ENCODE results near the gene RASAL1. TPM values are rescaled to one million over a fixed set of nuclear protein-coding genes. Genes with fewer than 3 reads are reported as not detected.

Gene RASAL1, protein sequence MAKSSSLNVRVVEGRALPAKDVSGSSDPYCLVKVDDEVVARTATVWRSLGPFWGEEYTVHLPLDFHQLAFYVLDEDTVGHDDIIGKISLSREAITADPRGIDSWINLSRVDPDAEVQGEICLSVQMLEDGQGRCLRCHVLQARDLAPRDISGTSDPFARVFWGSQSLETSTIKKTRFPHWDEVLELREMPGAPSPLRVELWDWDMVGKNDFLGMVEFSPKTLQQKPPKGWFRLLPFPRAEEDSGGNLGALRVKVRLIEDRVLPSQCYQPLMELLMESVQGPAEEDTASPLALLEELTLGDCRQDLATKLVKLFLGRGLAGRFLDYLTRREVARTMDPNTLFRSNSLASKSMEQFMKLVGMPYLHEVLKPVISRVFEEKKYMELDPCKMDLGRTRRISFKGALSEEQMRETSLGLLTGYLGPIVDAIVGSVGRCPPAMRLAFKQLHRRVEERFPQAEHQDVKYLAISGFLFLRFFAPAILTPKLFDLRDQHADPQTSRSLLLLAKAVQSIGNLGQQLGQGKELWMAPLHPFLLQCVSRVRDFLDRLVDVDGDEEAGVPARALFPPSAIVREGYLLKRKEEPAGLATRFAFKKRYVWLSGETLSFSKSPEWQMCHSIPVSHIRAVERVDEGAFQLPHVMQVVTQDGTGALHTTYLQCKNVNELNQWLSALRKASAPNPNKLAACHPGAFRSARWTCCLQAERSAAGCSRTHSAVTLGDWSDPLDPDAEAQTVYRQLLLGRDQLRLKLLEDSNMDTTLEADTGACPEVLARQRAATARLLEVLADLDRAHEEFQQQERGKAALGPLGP
- polyA plus RNA-seq (ENCODE audit: insufficient read length): 0.08 TPM

DNA sequence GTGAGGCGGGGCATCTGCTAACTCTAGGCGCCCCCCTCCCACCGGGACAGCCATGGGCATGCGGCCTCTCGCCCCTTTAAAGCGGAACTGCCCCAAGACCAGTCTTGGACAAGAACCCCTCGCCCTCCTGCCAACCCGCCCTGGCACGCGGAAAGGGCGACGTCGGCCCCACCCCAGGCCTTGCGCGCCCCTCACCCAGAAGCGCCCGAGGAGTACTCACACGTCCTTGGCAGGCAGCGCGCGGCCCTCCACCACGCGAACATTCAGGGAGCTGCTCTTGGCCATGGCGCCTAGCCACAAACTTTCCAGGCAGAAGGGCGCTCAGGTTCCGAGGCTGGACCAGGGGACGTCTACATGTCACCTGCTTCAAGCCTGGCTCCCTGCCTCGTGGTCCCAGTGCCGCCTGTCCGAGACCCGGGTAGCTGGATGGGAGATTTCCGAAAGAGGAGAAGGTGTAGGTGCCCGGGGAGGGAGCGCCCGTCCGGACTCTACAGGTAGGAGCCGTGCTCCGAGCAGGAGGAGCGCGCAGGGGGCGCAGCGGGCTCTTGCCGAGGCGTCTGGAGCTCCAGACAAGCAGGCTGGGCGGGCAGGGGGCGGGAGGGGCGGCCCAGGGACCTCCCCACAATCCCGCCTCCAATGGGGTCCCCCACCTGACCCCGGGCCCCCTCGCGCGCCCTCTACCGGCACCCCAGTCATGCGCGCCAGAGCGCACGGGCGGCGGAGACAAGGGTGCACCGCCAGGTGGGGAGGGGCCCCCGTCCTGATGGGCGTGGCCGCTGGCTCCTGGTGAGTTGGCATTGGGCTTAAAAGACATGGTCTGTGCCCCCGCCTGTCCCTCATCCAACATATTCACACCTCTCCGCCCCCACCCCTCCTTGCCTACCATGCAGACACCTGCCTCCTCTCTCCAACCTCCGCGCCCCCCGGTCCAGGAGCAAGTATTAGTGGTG, at the start of gene RASAL1:
RASAL1 (minus strand) TSS at position 584 of the 950 bp plus-strand sequence; CDS start at position 285, 299 bp downstream.
- no peak for DNase-seq

DNA sequence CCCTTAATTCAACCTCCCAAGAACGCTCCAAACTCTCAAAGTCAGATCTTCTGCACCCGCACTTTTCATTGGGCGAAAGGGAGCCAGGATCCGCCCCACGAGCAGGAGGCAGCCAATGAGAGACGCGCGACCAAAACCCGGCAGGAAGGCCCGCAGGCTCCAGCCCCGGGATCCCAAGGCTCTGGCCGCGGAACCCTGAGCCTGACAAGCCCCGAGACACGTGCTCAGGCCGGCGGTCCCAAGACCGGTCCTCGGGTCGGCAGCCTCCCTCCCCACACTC, 49.3 kb upstream of the RASAL1 start:
- peak; percentile 92 for DNase-seq

DNA sequence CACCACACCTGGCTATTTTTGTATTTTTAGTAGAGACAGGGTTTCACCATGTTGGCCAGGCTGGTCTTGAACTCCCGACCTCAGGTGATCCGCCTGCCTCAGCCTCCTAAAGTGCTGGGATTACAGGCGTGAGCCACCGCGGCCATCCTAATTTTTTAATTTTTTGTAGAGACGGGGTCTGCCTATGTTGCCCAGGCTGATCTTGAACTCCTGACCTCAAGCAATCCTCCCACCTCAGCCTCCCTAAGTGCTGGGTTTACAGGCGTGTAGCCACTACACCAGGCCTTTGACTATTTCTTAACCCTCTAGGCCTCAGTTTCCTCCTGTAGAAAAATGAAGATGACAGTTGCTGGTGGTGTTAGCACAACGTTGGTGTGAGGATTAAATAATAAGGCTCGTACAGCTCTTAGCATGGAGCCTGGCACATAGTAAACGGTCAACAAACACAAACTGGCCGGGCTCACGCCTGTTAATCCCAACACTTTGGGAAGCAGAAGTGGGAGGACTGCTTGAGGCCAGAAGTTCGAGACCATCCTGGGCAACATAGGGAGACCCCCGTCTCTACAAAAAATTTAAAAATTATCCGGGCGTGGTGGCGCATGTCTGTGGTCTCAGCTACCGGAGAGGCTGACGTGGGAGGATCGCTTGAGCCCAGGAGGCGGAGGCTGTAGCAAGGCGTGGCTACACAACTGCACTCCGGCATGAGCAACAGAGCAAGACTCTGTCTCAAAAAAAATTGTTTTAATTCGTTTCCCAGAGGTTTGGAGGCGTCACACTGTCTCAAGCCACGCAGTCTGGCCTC, 48.7 kb upstream of the RASAL1 start:
- DNase-seq: no peak

DNA sequence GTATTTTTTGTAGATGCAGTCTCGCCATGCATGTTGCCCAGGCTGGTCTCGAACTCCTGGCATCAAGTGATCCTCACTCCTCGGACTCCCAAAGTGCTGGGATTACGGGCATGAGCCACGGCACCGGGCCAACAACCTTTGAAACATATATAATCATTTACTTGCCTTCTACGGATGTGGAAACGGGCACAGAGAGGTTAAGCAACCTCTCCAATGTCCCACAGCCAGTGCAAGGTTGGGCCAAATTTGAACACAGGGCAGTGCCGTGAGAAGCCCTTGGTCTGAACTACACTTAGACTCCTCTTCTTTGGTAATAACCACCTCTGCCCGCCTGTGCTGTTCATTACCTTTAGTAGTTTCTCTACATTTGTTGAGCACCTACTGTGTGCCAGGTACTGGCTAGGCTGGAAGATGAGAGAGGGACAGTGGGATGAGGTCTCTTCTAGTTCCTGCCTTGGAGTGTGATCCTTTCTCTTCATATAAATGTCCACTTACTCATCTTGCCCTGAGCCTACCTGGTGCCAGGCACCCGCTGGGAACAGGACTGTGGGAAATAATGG, 47.5 kb upstream of the RASAL1 start:
- no peak for DNase-seq

DNA sequence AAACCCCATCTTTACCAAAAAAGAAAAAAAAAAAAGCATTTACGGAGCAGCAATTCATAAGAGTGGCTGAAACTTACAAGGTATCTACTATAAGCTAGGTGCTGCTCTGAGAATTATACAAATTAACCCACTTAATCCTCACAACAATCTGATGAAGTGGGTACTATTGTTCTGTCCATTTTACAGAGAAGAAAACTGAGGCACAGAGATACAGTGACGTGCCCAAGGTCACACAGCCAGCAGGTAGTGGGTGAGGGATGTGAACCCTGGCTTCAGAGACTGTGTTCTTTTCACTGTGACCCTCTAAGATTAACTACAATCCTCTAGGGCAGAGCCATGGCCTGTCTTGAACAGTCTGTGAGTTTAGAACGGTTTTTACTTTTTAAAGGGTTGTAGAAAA, 46.4 kb upstream of the RASAL1 start:
- no peak for DNase-seq

DNA sequence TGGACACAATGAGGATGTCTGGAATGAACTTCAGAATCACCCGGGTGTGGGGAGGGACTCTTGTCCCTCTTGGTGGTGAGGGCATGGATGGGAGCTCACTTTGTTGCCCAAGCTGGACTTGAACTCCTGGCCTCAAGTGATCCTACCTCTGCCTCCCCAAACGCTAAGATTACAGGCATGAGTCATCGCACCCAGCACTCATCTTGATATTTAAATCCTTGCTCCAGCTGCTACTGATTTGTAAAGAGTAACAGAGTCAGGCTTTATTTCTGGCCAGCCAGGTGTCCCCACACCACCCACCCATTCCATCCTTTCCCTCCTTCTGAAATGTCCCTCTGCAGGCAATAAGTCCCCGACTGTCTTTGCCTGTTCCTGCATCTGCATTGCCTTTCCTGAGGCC, 44.8 kb upstream of the RASAL1 start:
- no peak for DNase-seq

DNA sequence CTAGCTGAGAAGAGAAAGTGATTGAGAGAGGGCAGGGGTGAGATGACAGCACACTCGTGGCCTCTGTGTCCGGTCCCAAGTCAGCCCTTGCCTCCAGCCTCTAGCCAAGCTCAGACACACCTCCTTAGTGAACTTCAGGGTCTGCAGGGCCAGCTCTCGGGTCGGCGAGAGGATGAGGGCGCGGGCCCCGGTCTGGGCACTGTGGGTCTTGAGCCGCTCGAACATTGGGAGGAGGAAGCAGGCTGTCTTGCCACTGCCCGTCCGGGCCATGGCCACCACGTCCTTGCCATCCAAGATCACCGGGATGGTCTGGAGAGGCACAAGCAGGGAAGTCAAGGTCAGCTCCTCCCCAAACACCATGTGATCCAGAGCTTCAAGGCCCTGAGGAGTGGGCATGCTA, 43.5 kb upstream of the RASAL1 start:
- no peak for DNase-seq

DNA sequence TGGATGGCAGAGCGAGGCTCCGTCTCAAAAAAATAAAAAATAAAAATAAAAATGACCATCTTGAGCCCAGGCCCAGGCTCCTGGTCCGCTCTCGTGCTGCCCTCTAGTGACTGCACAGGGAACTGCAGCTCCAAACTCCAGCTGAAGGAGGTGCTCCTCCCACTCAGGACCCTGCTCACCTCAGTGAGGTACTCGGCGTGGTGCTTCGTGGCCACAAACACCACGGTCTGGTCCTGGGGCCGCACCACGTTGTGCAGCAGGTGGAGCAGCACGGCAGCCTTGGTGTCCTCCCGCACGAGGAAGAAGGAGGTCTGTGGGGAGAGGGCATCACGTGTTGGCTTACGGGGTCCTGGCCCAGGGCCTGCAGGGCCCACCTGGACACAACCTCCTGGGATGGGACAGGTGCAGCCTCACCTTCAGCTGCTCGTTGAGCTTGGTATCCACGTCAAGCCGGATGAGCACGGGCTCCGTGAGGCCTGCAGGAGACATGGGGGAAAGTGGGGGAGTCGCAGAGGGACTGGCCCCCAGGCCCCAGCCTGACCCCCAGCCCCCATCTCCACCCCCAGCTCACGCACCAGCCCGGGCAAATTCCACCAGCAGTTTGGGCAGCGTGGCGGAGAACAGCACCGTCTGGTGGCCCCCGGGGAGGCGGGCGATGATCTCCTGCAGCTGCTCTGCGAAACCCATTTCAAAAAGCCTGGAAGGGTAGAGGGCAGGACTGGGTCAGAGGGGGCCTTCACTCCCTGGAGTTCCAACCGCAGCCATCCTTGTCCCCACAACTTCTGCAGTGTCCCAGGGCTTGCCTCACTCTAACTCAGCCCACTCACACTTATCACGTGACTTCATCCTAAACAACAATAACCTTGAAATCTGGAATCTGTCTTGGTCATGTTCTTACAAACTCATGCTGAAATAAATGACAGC, 39.2 kb upstream of the RASAL1 start:
- peak; percentile 65 for DNase-seq

DNA sequence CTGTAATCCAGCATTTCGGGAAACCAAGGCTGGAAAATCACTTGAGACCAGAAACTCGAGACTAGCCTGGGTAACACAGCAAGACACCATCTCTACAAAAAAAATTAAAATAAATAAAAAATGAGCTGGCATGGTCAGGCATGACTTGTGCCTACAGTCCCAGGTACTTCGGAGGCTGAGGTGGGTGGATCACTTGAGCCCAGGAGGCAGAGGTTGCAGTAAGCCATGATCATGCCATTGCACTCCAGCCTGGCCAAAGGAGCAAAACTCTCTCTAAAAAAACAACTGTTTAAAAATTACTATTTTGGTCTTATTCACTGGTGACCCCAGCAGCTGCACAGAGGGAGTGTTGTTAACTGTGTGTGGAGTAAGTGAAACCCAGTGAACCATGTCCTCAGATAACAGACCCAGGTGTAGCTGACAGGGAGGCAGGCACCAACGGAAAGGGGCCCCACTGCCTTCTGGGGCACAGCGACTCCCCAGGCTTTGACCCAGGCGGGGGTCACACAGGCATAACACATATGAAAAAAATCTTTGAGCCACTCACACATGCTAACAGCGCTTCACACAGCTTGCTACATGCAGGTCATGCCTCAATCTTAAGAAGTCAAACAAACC, 37.6 kb upstream of the RASAL1 start:
- DNase-seq: no peak

DNA sequence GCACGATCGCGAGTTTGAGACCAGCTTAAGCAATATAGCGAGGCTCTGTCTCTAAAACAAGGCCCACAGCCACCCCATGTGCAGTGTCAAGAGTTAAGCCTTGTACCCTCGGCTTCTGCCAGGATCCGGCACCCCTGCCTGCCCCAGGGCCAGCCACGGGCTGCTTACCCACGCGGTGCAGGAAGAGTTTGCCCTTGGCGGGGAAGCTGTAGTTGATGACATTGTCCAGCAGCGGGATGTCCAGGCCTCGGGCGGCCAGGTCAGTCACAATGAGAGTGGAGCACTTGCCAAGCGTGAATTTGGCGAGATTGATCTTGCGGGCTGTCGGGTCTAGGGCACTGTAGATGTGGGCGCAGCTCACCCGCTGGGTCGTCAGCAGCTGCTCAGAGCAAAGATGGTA, 36.6 kb upstream of the RASAL1 start:
- DNase-seq: no peak

DNA sequence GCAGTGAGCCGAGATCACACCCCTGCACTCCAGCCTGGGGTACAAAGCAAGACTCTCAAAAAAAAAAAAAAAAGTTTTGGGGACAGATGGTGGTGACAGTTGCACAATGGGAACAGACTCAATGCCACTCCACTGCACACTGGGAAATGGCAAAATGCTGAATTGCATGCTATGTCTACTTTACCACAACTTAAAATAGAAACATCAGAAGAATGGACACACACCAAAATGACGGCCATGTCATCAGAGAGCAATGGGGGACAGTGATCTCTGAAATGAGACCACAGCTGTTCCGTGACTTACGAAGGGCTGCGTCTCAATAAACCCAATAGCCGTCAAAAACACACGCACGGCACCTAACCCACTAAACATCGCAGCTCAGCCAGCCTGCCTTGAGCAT, 36.0 kb upstream of the RASAL1 start:
- no peak for DNase-seq

DNA sequence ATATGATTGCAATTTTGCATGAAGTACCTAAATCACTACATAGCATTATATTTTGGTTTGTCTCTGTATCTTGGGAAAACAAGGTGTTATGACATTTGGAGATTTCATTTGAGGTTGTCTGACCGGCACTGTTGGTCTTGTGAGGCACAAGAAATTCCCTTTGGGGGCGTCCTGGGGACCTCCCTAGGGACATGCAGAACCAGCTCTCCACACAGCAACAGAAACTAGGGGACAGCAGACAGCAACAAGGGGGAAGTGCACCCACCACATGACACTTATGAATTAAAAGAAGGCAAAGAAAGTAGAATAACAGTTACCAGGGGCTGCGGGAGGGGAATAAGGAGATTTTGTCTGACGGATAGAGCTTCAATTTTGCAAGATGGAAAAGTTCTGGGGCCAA, 35.4 kb upstream of the RASAL1 start:
- no peak for DNase-seq

DNA sequence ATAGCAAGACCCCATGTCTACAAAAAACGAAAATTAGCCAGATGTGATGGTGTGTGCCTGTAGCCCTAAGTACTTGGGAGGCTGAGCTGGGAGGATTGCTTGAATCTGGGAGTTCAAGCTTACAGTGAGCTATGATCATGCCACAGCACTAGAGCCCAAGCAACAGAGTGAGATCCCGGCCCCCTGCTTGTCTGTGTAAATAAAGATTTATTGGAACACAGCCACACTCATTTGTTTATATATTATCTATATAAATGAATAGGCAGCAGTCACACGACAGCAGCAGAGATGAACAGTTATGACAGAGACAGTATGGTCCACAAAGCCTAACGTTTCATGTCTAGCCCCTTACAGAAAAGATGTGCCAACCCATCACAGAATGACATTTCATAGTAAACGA, 34.9 kb upstream of the RASAL1 start:
- DNase-seq: no peak

DNA sequence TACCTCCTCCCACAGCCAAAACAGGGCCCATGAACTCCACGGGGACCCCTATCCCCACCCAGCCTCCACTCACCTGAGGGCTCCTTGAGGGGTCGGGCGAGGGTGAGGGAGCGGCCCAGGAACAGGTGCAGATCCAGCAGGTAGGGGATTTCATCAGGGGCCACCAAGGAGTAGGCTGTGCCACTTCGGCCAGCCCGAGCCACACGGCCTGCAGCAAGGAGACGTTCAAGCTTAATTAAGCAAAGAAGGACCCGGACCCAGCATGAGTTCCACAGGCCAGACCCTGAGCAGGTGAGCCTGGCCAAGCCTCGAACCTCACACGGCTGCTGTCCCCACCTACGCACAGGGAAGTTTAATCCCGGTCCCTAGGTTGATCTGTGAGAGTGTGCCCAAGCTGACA, 34.1 kb upstream of the RASAL1 start:
- DNase-seq: no peak

DNA sequence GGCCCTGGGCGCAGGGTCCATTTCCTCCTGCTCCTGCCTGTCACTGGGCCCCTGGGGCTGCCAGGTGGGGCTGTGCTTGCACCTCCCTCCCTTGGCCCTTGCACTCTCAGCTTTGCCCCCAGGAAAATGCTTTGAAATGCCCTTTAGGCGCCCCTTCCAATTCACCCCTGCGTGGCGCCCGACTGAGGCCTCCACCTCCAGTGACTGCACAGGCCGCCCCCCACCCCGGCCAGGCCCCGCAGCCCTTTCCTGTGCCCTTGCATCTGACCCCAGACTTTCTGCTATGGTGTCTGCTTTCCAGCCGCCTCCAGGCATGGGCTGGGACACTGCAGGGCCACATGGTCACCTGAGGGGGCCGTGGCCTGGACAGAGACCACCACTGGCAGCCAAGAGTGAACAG, 32.3 kb upstream of the RASAL1 start:
- DNase-seq: no peak

DNA sequence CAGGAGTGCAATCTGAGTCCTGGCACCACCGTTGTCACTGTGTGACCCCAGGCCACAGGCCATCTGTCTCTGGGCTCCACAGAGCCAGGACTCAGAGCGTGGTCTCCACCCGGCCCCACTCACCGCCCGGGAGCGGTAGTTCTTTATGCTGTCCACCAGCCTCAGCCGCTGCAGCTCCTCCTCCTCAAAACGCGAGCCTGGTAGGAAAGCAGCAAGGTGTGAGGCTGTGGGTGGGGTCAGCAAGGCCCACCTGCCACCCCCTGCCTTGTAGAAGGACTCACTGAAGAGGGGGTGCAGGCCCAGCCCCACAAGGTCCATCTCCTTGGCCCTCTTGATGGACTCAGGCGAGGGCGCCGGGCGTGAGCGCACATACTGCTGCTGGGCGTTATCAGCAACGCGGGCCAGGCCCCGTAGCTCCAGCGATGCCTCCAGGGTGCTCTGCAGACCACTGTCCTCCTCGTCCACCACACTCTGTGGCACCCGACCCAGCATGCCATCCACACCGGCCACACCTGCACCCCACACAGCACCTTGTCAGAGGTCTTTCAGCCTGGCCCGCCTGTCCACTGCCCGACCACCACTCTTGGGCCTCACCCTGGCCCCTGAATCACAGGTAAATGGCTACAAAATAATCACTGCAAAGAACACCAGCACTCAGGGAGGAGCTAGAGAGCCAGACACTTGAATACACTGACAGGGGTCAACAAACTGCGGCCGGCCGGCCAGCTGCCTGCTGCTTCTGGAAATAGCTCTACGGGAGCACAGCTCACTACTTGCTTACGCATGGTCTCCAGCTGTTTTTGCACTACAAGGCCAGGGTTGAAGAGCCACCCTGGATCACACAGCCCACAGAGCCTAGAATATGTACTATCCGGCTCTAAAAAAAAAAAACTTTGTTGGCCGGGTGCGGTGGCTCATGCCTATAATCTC, 30.2 kb upstream of the RASAL1 start:
- DNase-seq: no peak

DNA sequence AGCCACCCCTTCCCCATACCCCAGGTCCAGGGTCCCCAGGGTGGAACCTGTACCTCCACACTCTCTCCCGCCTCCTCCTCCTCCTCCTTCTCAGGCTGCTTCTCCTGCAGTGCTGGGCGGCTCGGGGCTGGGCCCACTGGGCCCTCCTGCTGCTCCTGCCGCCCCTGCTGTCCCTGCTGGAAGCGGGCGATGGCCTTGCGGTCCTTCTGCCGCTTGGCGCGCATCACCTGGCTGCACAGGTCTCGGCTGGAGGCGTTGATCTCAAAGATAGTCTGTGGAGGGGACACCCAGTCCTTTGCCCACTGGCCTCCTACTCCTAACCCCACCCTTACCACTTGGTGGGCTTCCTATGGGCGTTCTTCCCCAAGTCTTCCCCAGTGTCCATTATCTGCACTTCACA, 28.5 kb upstream of the RASAL1 start:
- DNase-seq: no peak

DNA sequence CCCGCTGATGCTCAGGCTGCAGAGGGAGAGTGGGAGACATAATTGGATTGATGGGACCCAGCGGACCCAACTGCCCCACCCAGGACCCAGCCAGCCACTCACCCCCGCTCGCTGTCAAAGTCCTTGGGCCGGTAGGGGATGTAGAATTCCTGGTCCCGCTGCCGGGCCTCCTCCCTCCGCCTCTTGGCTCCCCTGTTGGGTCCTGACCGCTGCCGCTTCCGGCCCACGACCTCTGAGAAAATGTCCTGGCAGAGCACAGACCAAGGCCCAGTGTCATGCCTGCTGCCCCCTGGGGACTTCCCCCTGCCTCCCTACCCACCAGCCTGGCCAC, 27.4 kb upstream of the RASAL1 start:
- no peak for DNase-seq
